NCI-H2196 treated with DMSO at 0.1 percent for 48 hours (cell line): Measurements from ENCODE around the gene LBX1.
"Not testable (repeated sequence)": the region's sequence is repeated elsewhere in the genome, so short reads cannot be mapped to it uniquely, and the experiment has no call there.

Experiments
- DNase-seq: peaks from one replicate; lab custom pipeline; 2025; ENCODE audit not compliant: unreplicated experiment; lab: John Stamatoyannopoulos, UW

The LBX1 gene

GRCh38 chr10:101214446-101215396 is 14.5 kb downstream of the LBX1 start:
- no peak for DNase-seq

DNA sequence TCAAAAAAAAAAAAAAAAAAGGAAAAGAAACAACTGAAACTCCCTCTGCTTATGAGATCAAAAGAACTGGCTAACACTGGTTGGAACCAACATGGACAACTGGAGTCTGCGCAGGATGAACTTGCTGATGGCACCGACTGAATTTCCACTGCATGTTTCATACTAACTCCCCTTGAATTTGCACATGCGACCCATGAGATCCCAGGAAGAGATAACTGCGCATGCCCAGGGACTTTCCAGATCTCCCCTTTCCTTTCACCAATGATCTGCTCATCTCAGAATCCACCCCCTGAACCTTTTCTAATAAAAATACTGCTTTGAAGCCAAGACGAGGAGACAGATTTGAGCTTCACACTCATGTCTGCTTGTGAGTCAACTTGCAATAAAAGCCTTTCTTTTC is 20.7 kb downstream of the LBX1 start:
- DNase-seq: no peak

GRCh38 chr10:101207026-101207425 is 22.2 kb downstream of the LBX1 start:
- no peak for DNase-seq

DNA sequence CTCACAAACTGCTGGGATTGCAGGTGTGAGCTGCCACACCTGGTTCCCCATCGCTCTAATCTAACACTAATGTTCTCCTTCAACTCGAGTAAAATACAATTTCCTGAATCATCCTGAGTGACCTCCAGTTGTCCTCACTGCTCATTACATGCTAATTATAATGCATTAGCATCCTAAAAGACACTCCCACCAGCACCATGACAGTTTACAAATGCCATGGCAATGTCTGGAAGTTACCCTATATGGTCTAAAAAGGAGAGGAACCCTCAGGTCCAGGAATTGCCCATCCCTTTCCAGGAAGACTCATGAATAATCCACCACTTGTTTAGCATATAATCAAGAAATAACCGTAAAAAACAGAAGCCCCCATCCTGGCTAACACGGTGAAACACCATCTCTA is 26.6 kb downstream of the LBX1 start:
- DNase-seq: not testable (repeated sequence)

- DNase-seq: not testable (repeated sequence)
These were observed 30.8 kb downstream of the LBX1 start for GRCh38 chr10:101198326-101198977.

GRCh38 chr10:101195921-101196320 is 33.3 kb downstream of the LBX1 start:
- no peak for DNase-seq

DNA sequence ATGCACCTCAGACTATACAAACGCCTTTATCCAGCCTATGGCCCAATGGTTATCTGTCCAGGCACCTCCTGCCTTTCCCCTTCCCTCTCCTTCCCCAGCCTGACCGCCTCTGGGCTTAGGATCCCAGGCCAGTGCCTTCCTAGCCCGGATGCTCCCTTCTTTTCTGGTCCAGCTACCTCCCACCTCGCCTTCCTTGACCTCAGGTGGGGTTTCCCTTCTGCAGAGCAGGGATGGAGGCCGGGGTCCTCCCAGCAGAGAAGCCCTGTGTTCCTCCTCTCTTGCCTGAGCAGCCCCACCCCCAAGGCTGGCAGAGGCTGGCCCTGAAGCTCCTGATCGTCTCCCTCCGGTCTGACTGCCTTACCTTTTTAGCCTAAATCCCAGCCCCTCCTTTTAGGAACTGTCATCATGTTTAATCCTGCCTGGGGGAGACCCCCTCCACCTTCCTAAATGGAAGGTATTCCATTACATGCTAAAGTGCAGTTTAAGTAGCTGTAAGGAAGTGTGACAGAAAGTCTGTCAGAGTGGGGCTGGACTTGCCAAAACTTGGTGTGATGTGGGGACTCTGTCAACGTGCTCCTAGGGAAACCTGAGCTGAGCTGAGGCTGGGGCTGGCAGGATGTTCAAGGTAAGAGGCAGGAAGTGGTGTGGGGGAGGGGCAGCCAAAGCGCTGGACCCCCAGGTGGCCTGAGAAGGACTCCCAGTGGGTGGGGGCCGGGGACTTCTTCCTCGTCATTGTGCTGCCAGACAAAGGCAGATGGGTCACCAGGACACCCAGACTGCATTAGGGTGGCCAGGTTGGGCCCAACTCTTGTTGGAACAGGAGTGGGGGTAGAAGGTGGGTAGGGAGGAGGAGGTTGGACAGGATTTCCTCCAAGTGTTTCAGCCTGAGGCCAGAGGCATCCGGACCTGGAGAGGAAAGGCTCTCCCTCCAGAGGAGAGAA is 39.5 kb downstream of the LBX1 start:
- no peak for DNase-seq

GRCh38 chr10:101188942-101189341 is 40.3 kb downstream of the LBX1 start:
- no peak for DNase-seq

- DNase-seq: no peak
These were observed 45.6 kb downstream of the LBX1 start for GRCh38 chr10:101183458-101184183.

DNA sequence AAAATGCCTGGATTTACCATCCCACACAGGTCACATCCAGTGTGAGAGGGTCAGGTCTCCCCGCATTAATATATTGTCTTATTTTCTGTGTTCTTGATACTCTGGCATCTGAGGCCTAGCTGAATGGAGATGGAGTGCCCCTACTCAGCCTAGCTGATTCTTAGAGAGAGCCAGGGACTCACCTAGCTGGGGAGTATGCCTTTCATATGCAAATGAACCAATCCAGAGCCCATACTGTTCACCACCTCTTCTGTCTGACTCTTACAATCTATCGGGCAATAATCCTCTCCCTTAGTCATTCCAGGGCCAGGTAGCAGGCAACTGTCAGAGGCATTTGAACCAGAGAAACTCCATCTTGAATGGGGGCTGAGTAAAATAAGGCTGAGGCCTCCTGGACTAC is 46.3 kb downstream of the LBX1 start:
- DNase-seq: no peak
